ENCODE measurements around the gene B9D1.

The B9D1 gene

GRCh38 chr17:19362277-19363113 is at the start of gene B9D1:
Gene B9D1, minus strand, starts transcription at chr17:19362723. Its CDS starts 154 bp downstream, at chr17:19362569.
- no peaks in the 10 kb centered on the region for H3K36me3 ChIP-seq
- peak within 1 kb of the TSS; percentile 67 for H3K9ac ChIP-seq
- peak within 1 kb of the TSS; percentile 93 for H3K4me2 ChIP-seq
- 0 out of 2 replicates have a peak within 1 kb of the TSS, but pooled peaks have one; percentile 18 for H3K27ac ChIP-seq
- H4K20me1 ChIP-seq = peaks cover 11% of the 10 kb centered on the region; the same call in 1 of the 2 replicates
- no peaks in the 10 kb centered on the region for H3K9me3 ChIP-seq
- H3K27me3 ChIP-seq = 0 out of 2 replicates have a peak, but pooled peaks cover 11% of the 10 kb centered on the region
- peaks cover 13% of the 10 kb centered on the region for H3K4me1 ChIP-seq
- no peak for TF ChIP-seq Cebpa-rat (IDR thresholded peaks at IDR 0.05)
- peak within 1 kb of the TSS; percentile 74 for H3K4me3 ChIP-seq

GRCh38 chr17:19411631-19412030 is 49.1 kb upstream of the B9D1 start:
- no peaks in the 10 kb centered on the region for H3K27me3 ChIP-seq
- no peak overlapping the region for H3K9ac ChIP-seq
- H3K9me3 ChIP-seq = no peaks in the 10 kb centered on the region
- no peak overlapping the region for H3K4me2 ChIP-seq
- no peak overlapping the region for H3K4me3 ChIP-seq
- no peaks in the 10 kb centered on the region for H3K4me1 ChIP-seq
- H3K27ac ChIP-seq = no peak overlapping the region
- no peak for TF ChIP-seq Cebpa-rat (IDR thresholded peaks at IDR 0.05)
- no peaks in the 10 kb centered on the region for H3K36me3 ChIP-seq
- H4K20me1 ChIP-seq = no peaks in the 10 kb centered on the region

- Histone ChIP-seq H3K27ac (no peak within 1 kb of the TSS), H3K36me3 (no peaks in the 10 kb centered on the region), H4K20me1 (no peaks in the 10 kb centered on the region), H3K9me3 (no peaks in the 10 kb centered on the region), H3K27me3 (no peaks in the 10 kb centered on the region), H3K4me3 (no peak within 1 kb of the TSS), H3K9ac (no peak within 1 kb of the TSS), H3K4me2 (no peak within 1 kb of the TSS), H3K4me1 (no peaks in the 10 kb centered on the region)
- TF ChIP-seq Cebpa-rat (IDR thresholded peaks at IDR 0.05) = no peak
Observed at GRCh38 chr17:19410875-19411620, 48.5 kb upstream of the B9D1 start, which contains the start of gene RNF112. Gene RNF112, plus strand, starts transcription at chr17:19411232. Its CDS starts 177 bp downstream, at chr17:19411409.

- H3K9me3 ChIP-seq = no peaks in the 10 kb centered on the region
- H4K20me1 ChIP-seq = no peaks in the 10 kb centered on the region
- no peak overlapping the region for H3K9ac ChIP-seq
- TF ChIP-seq Cebpa-rat (IDR thresholded peaks at IDR 0.05) = no peak
- H3K27me3 ChIP-seq = no peaks in the 10 kb centered on the region
- no peaks in the 10 kb centered on the region for H3K4me1 ChIP-seq
- H3K4me2 ChIP-seq = no peak overlapping the region
- no peak overlapping the region for H3K4me3 ChIP-seq
- no peaks in the 10 kb centered on the region for H3K36me3 ChIP-seq
- no peak overlapping the region for H3K27ac ChIP-seq
Observed at GRCh38 chr17:19410091-19410490, 47.6 kb upstream of the B9D1 start.

GRCh38 chr17:19409509-19409908 is 47.0 kb upstream of the B9D1 start:
- H3K27ac ChIP-seq = no peak overlapping the region
- H3K36me3 ChIP-seq = no peaks in the 10 kb centered on the region
- no peaks in the 10 kb centered on the region for H3K4me1 ChIP-seq
- no peaks in the 10 kb centered on the region for H4K20me1 ChIP-seq
- no peaks in the 10 kb centered on the region for H3K9me3 ChIP-seq
- no peaks in the 10 kb centered on the region for H3K27me3 ChIP-seq
- H3K4me2 ChIP-seq = no peak overlapping the region
- H3K9ac ChIP-seq = no peak overlapping the region
- H3K4me3 ChIP-seq = no peak overlapping the region
- no peak for TF ChIP-seq Cebpa-rat (IDR thresholded peaks at IDR 0.05)

- no peaks in the 10 kb centered on the region for H3K4me1 ChIP-seq
- no peaks in the 10 kb centered on the region for H3K9me3 ChIP-seq
- H3K4me3 ChIP-seq = no peak overlapping the region
- no peaks in the 10 kb centered on the region for H3K36me3 ChIP-seq
- no peak for TF ChIP-seq Cebpa-rat (IDR thresholded peaks at IDR 0.05)
- no peak overlapping the region for H3K4me2 ChIP-seq
- H3K9ac ChIP-seq = no peak overlapping the region
- no peaks in the 10 kb centered on the region for H3K27me3 ChIP-seq
- H4K20me1 ChIP-seq = no peaks in the 10 kb centered on the region
- no peak overlapping the region for H3K27ac ChIP-seq
Observed at GRCh38 chr17:19409066-19409465, 46.5 kb upstream of the B9D1 start.

GRCh38 chr17:19408346-19408710 is 45.8 kb upstream of the B9D1 start:
- no peaks in the 10 kb centered on the region for H3K9me3 ChIP-seq
- H4K20me1 ChIP-seq = no peaks in the 10 kb centered on the region
- no peak overlapping the region for H3K4me3 ChIP-seq
- no peak for TF ChIP-seq Cebpa-rat (IDR thresholded peaks at IDR 0.05)
- H3K36me3 ChIP-seq = no peaks in the 10 kb centered on the region
- H3K9ac ChIP-seq = no peak overlapping the region
- no peak overlapping the region for H3K27ac ChIP-seq
- no peak overlapping the region for H3K4me2 ChIP-seq
- H3K4me1 ChIP-seq = no peaks in the 10 kb centered on the region
- H3K27me3 ChIP-seq = no peaks in the 10 kb centered on the region

- Histone ChIP-seq H4K20me1 (no peaks in the 10 kb centered on the region), H3K4me3 (no peak overlapping the region), H3K36me3 (no peaks in the 10 kb centered on the region), H3K9ac (no peak overlapping the region), H3K27ac (no peak overlapping the region), H3K4me1 (no peaks in the 10 kb centered on the region), H3K9me3 (no peaks in the 10 kb centered on the region), H3K27me3 (no peaks in the 10 kb centered on the region), H3K4me2 (no peak overlapping the region)
- TF ChIP-seq Cebpa-rat (IDR thresholded peaks at IDR 0.05) = no peak
Observed at GRCh38 chr17:19407601-19408345, 45.2 kb upstream of the B9D1 start.

- TF ChIP-seq Cebpa-rat (IDR thresholded peaks at IDR 0.05) = no peak
- no peaks in the 10 kb centered on the region for H4K20me1 ChIP-seq
- no peaks in the 10 kb centered on the region for H3K27me3 ChIP-seq
- no peaks in the 10 kb centered on the region for H3K36me3 ChIP-seq
- no peak overlapping the region for H3K4me3 ChIP-seq
- no peak overlapping the region for H3K4me2 ChIP-seq
- H3K9ac ChIP-seq = no peak overlapping the region
- no peak overlapping the region for H3K27ac ChIP-seq
- H3K9me3 ChIP-seq = no peaks in the 10 kb centered on the region
- H3K4me1 ChIP-seq = no peaks in the 10 kb centered on the region
Observed at GRCh38 chr17:19405114-19405513, 42.6 kb upstream of the B9D1 start.

All from BLaER1 (cell line).